HG02759 (cell line): ENCODE measurements around the gene GBX1.

ENCODE experiments used
- ATAC-seq: cut with Tn5 transposase; IDR thresholded peaks from one replicate; pipeline ENCODE4 v1.9.1; 2021; ENCODE audit warnings: mild to moderate bottlenecking, moderate library complexity; ENCODE audit not compliant: unreplicated experiment

Gene GBX1

GRCh38 chr7:151116603-151117440, 50.7 kb downstream of the GBX1 start:
- no peak for ATAC-seq

- no peak for ATAC-seq
These were observed 51.6 kb downstream of the GBX1 start for GRCh38 chr7:151115836-151116418.

GRCh38 chr7:151115121-151115835, 52.2 kb downstream of the GBX1 start:
- ATAC-seq = peak; percentile 42

GRCh38 chr7:151114151-151115090, 53.1 kb downstream of the GBX1 start:
- peak; percentile 30 for ATAC-seq

GRCh38 chr7:151113344-151114150, 53.9 kb downstream of the GBX1 start:
- no peak for ATAC-seq

GRCh38 chr7:151110941-151111645, 56.4 kb downstream of the GBX1 start:
- ATAC-seq = peak; percentile 81

- no peak for ATAC-seq
These were observed 57.1 kb downstream of the GBX1 start for GRCh38 chr7:151110236-151110940.

- no peak for ATAC-seq
These were observed 58.1 kb downstream of the GBX1 start for GRCh38 chr7:151109094-151110048.

GRCh38 chr7:151107882-151108281, 59.6 kb downstream of the GBX1 start:
- ATAC-seq = no peak

GRCh38 chr7:151104411-151105235, 62.9 kb downstream of the GBX1 start:
- no peak for ATAC-seq

GRCh38 chr7:151103973-151104372, 63.5 kb downstream of the GBX1 start:
- no peak for ATAC-seq

GRCh38 chr7:151102991-151103390, 64.5 kb downstream of the GBX1 start:
- no peak for ATAC-seq

- no peak for ATAC-seq
These were observed 65.7 kb downstream of the GBX1 start for GRCh38 chr7:151101621-151102396.

GRCh38 chr7:151100921-151101320, 66.6 kb downstream of the GBX1 start:
- ATAC-seq = no peak

- no peak for ATAC-seq
These were observed 67.8 kb downstream of the GBX1 start for GRCh38 chr7:151099486-151100211.
